ENCODE measurements around the gene CLDN14.

The CLDN14 gene

GRCh38 chr21:36456729-36457414, 23.1 kb downstream of the CLDN14 start:
- H4K20me1 ChIP-seq (ENCODE audit: insufficient read depth, low read length), result no peaks in the 10 kb centered on the region
- H3K27ac ChIP-seq (ENCODE audit: low read depth, low read length, poor library complexity, severe bottlenecking), result no peak overlapping the region
- no peaks in the 10 kb centered on the region for H3K9me2 ChIP-seq (ENCODE audit: low read depth, low read length)
- H3K9ac ChIP-seq (ENCODE audit: low read length), result no peak overlapping the region
- H3K9me3 ChIP-seq (ENCODE audit: low read length), result no peaks in the 10 kb centered on the region
- H3K4me3 ChIP-seq (ENCODE audit: low read depth, low read length, poor library complexity, severe bottlenecking), result no peak overlapping the region
- H3F3A ChIP-seq (ENCODE audit: insufficient read depth, low read length), result no peaks in the 10 kb centered on the region
- peaks cover 12% of the 10 kb centered on the region; the same call in 1 of the 2 replicates for H3K27me3 ChIP-seq (ENCODE audit: insufficient read depth, low read length)
- no peak overlapping the region for H2AFZ ChIP-seq (ENCODE audit: low read length)
- TF ChIP-seq CTCF (IDR thresholded peaks at IDR 0.05; ENCODE audit: low read length) (no peak), EZH2 (IDR thresholded peaks at IDR 0.05; ENCODE audit: borderline replicate concordance, low read length) (no peak)
- H3K4me1 ChIP-seq (ENCODE audit: insufficient read depth, low read length, severe bottlenecking), result no peaks in the 10 kb centered on the region
- H3K4me2 ChIP-seq (ENCODE audit: low read length), result no peak overlapping the region
- H3K79me2 ChIP-seq (ENCODE audit: insufficient read depth, low read length), result no peaks in the 10 kb centered on the region
- H3K36me3 ChIP-seq (ENCODE audit: insufficient read depth, low read length), result no peaks in the 10 kb centered on the region

GRCh38 chr21:36454706-36455105, 25.2 kb downstream of the CLDN14 start:
- no peaks in the 10 kb centered on the region for H3F3A ChIP-seq (ENCODE audit: insufficient read depth, low read length)
- H3K36me3 ChIP-seq (ENCODE audit: insufficient read depth, low read length), result no peaks in the 10 kb centered on the region
- H3K79me2 ChIP-seq (ENCODE audit: insufficient read depth, low read length), result no peaks in the 10 kb centered on the region
- H3K27ac ChIP-seq (ENCODE audit: low read depth, low read length, poor library complexity, severe bottlenecking), result no peak overlapping the region
- no peak overlapping the region for H3K4me2 ChIP-seq (ENCODE audit: low read length)
- no peaks in the 10 kb centered on the region for H3K9me2 ChIP-seq (ENCODE audit: low read depth, low read length)
- H3K4me3 ChIP-seq (ENCODE audit: low read depth, low read length, poor library complexity, severe bottlenecking), result no peak overlapping the region
- 0 out of 2 replicates have a peak, but pooled peaks cover 7% of the 10 kb centered on the region for H3K27me3 ChIP-seq (ENCODE audit: insufficient read depth, low read length)
- TF ChIP-seq EZH2 (IDR thresholded peaks at IDR 0.05; ENCODE audit: borderline replicate concordance, low read length) (no peak), CTCF (IDR thresholded peaks at IDR 0.05; ENCODE audit: low read length) (no peak)
- H4K20me1 ChIP-seq (ENCODE audit: insufficient read depth, low read length), result no peaks in the 10 kb centered on the region
- H3K9ac ChIP-seq (ENCODE audit: low read length), result no peak overlapping the region
- H3K4me1 ChIP-seq (ENCODE audit: insufficient read depth, low read length, severe bottlenecking), result no peaks in the 10 kb centered on the region
- H2AFZ ChIP-seq (ENCODE audit: low read length), result no peak overlapping the region
- H3K9me3 ChIP-seq (ENCODE audit: low read length), result no peaks in the 10 kb centered on the region

GRCh38 chr21:36454093-36454531, 25.8 kb downstream of the CLDN14 start:
- no peaks in the 10 kb centered on the region for H3K79me2 ChIP-seq (ENCODE audit: insufficient read depth, low read length)
- H3K9me3 ChIP-seq (ENCODE audit: low read length), result no peaks in the 10 kb centered on the region
- TF ChIP-seq CTCF (IDR thresholded peaks at IDR 0.05; ENCODE audit: low read length) (no peak), EZH2 (IDR thresholded peaks at IDR 0.05; ENCODE audit: borderline replicate concordance, low read length) (no peak)
- H4K20me1 ChIP-seq (ENCODE audit: insufficient read depth, low read length), result no peaks in the 10 kb centered on the region
- H3K36me3 ChIP-seq (ENCODE audit: insufficient read depth, low read length), result no peaks in the 10 kb centered on the region
- no peaks in the 10 kb centered on the region for H3F3A ChIP-seq (ENCODE audit: insufficient read depth, low read length)
- no peaks in the 10 kb centered on the region for H3K4me1 ChIP-seq (ENCODE audit: insufficient read depth, low read length, severe bottlenecking)
- H3K9me2 ChIP-seq (ENCODE audit: low read depth, low read length), result no peaks in the 10 kb centered on the region
- H3K4me3 ChIP-seq (ENCODE audit: low read depth, low read length, poor library complexity, severe bottlenecking), result no peak overlapping the region
- no peak overlapping the region for H3K27ac ChIP-seq (ENCODE audit: low read depth, low read length, poor library complexity, severe bottlenecking)
- no peak overlapping the region for H3K9ac ChIP-seq (ENCODE audit: low read length)
- H2AFZ ChIP-seq (ENCODE audit: low read length), result no peak overlapping the region
- no peak overlapping the region for H3K4me2 ChIP-seq (ENCODE audit: low read length)
- 0 out of 2 replicates have a peak, but pooled peaks cover 7% of the 10 kb centered on the region for H3K27me3 ChIP-seq (ENCODE audit: insufficient read depth, low read length)

Data from OCI-LY1 (cell line).